HG03039 (cell line): Measurements from ENCODE around the gene RP2.
A peak's percentile ranks its signal among the peaks of the same experiment; 100 is the strongest.

Experiments
- ATAC-seq: cut with Tn5 transposase; IDR thresholded peaks from one replicate; pipeline ENCODE4 v1.9.1; 2021; ENCODE audit warnings: mild to moderate bottlenecking, moderate library complexity; ENCODE audit not compliant: unreplicated experiment

The RP2 gene

DNA sequence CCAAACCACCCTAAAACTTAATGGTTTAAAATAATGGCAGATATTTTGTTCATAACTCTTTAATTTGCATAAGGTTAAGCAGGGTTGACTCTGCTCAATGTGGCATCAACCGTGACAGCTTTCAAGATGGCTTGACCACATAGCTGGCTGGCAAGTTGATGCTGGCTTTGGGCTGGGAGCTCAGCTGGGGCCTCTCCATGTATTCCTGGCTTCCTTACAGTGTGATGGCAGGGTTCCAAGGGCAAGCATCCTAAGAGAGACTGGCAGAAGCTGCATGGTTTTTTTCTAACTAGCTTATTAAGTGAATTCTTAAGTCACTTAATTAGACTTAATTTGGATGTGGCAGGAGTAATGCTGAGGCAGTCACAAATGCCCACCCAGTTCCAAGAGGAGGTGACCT lies 4.5 kb downstream of the RP2 start:
- no peak for ATAC-seq

DNA sequence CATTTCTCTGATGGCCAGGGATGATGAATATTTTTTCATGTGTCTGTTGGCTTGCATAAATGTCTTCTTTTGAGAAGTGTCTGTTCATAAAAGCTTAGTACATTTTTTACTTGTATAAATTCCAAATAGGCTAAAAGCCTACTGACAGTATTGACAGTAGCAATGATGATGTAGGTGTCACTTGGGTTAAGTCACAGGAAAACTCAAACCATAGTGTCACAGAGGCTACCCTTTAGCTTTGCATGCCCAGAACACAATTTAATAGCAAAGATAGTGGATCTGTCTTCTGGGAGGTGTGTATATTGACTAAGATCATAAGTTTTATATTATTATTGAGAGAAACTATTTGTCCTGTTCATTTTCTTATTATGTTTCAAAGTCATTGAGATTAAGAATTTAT lies 8.1 kb downstream of the RP2 start:
- no peak for ATAC-seq

DNA sequence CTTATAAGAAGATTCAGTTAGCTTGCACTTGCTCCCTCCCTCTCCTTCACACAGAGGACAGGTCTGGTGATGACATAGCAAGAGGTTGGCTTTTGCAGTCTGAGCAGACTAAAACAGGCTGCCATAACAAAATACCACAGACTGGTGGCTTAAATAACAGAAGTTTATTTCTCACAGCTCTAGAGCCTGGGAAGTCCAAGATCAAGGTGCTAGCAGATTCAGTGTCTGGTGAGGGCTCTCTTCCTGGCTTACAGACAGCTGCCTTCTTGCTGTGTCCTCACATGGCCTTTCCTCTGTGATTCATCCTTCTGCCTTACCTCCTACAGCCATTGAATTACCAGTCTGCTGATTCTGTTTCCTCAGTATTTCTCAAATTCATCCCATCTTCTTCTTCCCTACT lies 13.1 kb downstream of the RP2 start:
- ATAC-seq, result no peak

DNA sequence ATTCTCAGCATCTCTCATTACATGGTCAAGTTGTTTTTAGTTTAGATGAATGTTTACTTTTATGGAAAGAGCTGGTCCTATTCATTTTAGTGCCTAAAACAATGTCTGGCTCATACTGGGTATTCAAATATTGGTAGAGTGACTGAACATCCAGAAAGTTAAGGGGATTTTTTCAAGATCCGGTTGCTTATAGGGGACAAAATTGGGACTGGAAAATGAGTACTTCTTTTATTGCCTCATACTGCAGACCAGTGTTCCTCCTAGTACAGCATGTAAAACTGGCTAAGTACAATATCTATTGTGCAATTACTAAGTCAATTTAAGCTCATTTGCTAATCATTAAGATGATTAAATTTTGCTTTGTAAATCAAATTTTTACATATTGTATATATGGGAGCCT lies 13.9 kb downstream of the RP2 start:
- ATAC-seq, result no peak

DNA sequence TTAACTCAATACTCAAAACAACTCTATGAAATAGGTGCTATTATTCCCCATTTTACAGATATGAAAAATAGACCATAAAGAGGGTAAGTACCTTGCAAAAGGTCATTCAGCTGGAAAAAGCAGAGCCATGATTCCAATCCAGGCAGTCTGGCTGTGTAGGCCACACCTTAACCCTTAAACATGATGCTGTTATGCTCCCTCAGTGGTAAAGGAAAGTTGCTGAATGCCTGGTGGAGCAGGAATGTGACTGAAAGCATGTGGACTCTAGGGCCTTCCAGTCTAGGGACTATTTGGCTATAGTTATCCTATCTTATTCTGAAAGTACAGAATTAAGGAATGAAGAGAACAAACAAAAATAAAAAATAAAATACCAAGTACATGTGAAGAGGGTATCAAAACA lies 19.6 kb downstream of the RP2 start:
- no peak for ATAC-seq

DNA sequence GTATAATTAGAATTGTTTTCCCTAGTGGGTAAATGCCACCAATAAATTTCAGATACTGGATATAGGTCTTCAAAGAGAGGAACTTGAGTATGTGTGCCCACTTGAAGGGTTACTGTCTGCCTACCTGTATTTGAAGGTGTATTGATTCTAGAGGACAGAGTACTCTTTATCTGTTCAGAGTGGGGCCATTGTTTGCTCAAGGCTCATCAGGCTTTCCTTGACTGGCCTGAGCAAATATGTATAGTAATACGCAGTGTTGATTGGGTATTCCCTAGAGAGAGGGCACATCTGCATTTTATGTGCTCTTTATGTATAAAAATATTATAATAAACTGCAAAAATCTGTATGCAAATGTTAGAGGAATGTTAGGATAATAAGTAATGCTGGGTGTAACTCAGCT lies 23.7 kb downstream of the RP2 start:
- ATAC-seq, result no peak

DNA sequence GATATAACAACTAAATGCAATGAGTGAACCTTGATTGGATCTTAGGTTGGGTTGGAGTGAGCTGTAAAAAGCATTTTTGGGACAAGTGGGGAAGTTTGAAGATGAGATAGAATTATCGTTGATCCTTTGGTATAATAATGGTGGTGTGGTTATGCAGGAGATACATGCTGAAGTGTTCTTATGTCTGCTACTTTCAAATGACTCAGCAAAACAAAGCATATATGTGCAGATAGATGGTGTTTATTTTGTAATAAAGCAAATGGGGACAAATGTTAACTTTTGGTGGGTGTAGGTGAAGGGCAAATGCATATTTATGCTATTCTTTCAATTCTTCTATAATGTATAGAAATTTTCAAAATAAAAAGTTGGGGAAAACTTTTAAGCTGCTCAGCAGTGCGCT lies 26.2 kb downstream of the RP2 start:
- no peak for ATAC-seq

DNA sequence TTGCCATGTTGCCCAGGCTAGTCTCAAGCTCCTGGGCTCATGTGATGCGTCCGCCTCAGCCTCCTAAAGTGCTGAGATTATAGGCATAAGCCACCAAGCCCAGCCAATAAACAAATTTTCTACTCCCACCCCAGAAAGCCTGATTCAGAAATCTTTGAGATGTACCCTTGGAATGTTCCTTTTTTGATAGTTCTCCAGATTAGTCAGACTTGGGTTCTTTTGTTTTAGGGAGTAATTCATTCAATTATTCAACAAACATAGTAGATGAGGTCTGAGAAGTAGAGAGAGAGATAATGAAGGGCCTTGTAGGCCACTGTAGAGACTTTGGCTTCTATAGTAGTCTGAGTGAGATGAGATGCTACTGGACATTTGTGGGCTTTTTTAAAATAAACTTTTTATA lies 27.8 kb downstream of the RP2 start:
- ATAC-seq, result no peak

DNA sequence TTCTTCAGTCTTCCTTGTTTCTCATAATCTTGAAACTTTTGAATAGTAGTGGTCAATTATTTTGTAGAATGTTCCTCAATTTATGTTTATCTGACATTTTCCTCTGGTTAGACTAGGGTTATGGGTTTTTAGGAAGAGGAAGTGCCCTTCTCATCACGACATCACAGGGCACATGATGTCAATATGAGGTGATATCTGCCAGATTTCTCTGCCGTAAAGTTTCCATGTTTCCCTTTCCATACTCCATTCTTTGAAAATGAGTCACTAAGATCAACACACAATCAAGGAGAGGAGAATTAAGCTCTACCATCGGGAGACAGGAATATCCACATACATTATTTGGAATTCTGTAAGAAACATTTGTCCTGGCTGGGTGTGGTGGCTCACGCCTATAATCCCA lies 28.4 kb downstream of the RP2 start:
- ATAC-seq, result no peak

DNA sequence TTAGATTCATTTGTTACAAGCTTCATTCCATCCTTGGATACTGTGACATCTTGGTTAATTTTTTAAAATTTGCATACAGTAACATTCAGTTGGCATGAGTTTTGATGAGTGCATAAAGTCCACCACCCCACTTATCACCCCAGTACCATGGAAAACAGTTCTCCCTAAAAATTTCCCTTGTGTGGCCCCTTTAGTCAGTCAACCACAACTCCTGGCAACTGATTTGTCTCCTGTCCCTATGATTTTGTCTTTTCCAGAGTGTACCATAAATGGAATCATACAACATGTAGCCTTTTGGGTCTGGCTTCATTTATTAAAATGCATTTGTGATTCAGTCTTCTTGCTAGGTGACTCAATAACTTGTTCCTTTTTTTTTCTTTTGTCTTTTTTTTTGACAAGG lies 29.9 kb downstream of the RP2 start:
- ATAC-seq, result no peak

DNA sequence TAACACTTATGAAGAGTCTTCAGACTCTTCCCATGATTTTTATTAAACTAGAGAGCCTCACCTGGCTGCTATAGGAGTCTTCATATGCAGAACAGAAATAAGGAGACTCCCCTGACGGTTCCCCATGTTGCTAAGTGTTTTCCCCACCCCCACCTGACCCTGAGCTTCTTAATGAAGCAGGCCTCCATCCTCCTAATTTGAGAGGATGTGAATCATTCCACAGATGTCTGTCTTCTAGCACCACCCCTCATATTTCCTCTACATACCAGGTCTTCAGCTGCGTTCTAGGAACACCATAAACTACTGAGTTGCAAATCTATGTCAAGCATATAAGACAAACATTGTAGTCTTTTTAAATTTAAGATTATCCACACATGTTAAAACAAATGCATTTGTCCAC lies 36.9 kb downstream of the RP2 start:
- no peak for ATAC-seq

DNA sequence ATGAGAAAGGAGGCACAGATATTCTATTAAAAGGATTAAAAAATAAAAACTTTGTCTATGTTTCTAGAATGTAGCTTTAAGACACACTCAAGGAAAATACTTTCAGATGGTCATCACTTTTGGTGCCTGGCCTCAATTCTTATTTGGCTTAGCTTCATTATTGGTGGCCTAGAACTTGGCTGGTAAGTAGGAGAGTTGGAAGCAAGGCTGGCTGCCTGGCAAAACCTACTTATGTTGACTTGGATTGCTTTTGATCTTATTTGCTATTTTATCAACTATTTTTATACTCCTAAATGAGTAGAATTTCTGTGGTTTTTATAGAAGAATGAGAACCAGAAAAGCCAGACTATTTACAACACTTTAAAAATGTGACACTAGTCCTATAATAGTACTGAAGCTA lies 40.1 kb downstream of the RP2 start:
- ATAC-seq, result no peak

DNA sequence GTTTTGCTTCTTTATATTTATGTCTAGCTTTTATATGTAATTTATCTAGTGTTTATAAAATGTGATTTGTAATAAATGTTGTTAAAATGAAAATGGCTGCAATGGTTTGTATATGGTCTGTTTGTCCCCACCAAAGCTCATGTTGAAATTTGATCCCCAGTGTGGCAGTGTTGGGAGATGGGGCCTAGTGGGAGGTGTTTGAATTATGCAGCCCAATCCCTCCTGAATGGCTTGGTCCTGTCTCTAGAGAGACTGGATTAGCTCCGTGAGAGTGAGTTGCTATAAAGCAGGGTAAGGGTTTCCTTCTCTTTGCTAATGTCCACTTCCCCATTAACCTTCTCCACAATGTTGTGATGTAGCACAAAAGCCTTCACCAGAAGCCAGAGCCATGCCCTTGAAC lies 45.4 kb downstream of the RP2 start:
- ATAC-seq, result no peak

DNA sequence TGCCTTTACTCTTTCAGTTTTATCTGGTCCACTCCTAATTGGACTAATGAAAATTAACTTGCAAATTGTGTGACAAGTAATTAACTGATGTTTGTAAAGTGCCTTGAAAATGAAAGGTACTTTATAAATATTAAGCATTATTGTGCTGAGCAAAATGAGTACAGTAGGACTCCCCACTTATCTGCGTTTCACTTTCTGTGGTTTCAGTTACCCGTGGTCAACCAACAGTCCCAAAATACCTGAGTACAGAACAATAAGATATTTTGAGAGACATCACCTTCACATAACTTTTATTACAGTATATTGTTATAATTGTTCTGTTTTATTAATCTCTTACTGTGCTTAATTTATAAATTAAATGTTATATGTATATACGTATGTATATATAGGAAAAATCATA lies 48.0 kb downstream of the RP2 start:
- no peak for ATAC-seq

DNA sequence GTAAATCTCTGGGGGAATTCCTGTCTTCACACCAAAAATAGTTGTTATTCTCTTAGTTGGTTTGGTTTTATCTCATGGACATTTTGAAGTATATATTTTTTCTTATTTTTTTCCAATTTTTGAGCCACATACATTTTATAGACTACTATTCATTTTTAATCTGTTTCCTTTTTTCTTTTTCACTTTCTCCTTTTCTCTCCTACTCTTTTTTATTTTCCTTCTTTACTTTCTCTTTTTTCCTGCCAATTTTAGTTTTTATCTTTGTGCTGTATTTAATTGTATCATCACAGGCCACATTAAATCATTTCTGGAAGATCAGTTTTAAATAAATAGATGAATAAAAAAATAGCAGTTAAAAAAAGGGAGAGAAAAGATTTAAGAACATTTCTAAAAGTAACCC lies 61.4 kb downstream of the RP2 start:
- ATAC-seq, result no peak

DNA sequence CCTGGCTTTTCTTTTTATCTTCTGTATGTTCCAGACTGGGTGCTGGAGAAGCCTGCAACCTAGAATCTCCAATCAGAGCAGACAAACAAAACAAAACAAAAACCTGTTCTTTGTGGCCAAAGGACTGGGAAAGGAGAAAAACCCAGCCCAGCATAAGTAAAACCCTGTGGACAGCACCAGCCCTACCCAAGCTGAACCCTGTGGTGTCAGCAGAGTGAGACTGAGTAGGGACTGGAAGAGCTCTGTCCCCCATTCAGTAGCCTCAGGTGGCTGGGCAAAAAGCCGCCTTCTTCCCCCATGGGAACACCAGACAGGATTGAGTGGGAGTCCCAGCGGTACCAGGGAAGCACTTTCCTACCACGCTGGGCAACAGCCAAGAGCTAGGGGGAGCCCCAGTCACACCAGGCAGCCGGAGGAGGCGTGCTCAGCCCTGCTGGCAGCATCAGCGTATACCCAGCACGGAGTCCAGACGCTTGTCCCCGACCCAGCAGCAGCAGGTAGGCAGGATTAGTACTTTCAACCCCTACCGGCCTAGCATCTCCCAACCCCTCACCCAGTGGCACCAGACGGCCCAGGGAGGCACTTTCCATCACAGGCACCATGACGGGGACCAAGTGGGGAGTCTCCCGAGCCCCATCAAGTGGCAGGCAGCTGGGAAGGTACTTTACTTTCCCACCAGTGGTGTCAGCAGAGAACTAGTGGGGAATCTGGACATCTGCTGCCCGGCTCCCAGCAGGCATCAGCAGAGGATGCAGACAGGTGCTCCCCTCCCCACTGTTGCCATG lies 66.8 kb downstream of the RP2 start:
- peak; percentile 79 for ATAC-seq

DNA sequence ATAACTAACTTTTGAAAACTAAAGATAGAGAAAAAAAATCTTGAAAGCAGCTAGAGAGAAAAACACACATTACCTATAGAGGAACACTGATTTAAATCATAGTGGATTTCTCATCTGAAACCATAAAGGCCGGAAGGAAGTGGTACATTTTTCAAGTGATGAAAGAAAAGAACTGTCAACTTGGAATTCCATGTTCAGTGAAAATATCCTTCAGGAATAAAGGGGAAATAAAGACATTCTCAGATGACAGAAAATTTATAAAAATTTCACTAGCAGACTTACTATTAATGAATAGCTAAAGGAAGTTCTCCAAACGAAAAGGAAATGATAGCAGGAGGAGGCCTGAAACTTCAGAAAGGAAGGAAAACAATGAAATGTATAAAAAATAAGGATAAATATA lies 67.8 kb downstream of the RP2 start:
- ATAC-seq, result no peak

DNA sequence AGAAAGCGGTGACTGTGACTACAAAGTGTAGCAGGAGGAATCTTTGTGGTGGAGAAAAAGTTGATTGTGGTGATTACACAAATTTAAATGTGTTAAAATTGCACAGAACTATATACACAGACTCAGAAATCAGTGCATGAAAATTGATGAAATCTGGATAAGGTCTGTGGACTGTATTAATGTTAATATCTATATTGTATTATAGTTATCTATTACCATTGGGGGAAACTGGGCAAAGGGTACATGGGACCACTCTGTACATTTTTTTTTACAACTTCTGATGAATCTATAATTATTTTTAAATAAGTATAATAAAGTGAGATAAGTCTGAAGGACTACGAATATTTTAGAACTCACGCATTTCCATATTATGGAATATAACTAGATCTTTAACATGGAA lies 73.6 kb downstream of the RP2 start:
- no peak for ATAC-seq

DNA sequence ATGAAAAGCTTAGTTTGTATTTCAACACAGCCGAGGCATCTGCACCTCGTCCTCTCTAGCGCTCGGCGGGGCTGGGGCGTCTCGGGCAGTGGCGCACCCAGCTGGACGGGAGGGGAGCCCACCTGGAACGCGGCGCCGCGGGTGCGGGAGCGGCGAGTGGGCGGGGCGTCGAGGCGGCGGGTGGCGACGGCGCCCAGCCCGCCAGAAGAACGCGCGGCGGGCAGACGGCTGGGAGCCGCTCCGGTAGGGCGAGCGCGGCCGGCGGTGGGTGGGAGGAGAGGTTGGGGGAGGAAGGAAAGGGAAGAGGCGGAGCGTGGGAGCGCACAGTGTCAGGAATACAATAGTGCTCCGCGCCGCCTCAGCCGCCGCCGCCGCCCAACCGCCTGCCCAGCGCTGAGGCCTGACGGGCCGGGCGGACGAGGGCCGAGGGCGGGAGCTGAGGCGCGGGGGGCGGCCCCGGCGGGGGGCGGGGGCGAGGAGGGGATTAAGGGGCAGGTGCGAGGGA lies 75.3 kb downstream of the RP2 start, which contains the start of gene JADE3:
JADE3 (plus strand) TSS at position 324 of the 505 bp plus-strand sequence. CDS start 72,474 bp downstream, outside the sequence.
- ATAC-seq, result no peak

DNA sequence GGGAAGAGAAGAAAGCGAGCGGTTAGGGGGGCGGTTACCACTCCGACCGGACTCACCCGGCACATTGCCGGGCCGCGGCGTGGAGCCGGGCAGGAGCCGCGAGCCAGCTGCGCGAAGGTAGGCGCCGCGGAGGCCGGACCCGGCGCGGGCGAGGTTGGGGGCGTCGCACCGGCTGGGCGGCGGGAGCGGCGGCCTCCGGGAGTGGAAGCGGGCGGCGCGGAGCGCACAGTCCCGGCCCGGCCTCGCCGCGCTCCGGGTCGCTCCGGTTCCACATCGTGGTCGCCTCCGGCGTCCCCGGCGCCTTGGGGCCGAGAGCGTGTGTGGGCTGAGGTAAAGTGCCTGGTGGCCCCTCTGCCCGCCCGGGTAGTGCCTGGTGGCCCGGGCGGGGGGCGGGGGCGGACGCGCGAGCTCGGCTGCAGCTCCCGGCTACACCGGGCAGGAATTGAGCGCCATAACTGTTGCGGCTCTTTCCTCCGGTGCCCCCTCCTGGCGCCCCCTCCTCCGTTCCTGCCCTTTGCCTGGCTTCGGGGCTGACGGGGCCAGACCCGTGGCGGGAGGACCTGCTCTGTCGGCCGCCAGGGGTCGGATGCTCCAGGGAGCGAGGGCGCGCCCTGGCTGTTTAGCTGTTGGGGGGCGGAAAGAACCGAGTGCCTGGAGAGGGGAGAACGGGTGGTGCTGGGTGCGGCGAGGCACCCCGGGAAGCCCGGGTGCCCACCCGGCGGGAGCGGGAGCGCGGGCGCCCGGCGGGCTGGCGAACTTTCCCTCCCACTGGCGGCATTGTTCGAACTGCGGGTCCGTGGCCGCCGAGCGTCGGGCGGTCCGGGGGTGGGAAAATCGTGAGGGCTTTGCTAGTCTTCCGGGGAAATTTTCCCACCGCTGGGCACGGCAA lies 76.0 kb downstream of the RP2 start:
- no peak for ATAC-seq

DNA sequence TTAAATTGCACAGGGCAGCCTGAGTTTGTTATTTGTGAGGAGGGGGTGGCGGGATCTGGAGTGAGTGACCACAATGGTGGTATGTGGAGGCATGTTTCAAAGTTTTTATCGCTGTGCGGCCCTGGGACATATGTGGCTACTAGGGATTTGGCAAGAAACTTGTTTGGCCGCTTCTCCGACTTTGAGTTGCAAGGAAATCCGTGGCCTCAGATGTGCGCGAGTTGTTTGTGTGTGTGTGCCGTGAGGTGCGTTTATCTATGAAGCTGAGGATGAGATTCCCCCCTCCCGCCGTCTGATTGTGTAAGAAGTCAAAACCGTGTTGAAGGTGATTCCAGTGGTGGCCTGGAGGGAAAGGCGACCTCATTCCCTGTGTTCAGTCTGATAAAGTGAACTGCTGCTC lies 76.8 kb downstream of the RP2 start:
- no peak for ATAC-seq

DNA sequence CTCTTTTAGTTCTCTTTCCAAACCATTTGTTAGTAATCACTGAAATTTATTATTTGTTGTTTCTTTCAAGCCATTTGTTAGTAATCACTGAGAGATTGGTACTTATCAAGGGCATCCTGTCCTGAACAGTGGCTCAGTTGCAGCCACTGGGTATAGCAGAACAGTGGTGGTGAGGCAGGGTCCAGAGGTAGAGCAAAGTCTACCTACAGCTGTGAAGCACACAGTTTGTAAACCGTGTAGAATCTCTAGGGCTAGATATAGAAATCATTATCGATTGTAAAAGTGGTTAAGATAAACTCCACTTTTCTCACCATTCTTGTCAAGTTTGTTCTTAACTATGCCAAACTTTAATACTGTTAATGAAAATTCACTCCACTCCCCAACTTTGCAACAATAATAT lies 79.4 kb downstream of the RP2 start:
- ATAC-seq, result no peak
